Neural cell (in vitro differentiated cells): ENCODE data around the gene WFS1. TPM values are rescaled to one million over a fixed set of nuclear protein-coding genes. Genes with fewer than 3 reads are reported as not detected.

Experiments used
- H2AFZ ChIP-seq: fragments of 200-600, 300-800 bp; sonication (generic), shearing (Covaris generic); 2 replicates; pipeline ENCODE4 v1.6.0; 2014; ENCODE audit warnings: low read depth, mild to moderate bottlenecking, antibody characterized with exemption, low read length, moderate library complexity
- H3F3A ChIP-seq: fragments of 200-600 bp; shearing (Covaris generic); 2 replicates; pipeline ENCODE4 v1.6.1; 2016; ENCODE audit warnings: mild to moderate bottlenecking, moderate library complexity, mixed read lengths, antibody characterized with exemption, low read length; ENCODE audit not compliant: insufficient read depth, poor library complexity, severe bottlenecking
- H3K27ac ChIP-seq: fragments of 200-600, 300-800 bp; sonication (generic), shearing (Covaris generic); 2 replicates; pipeline ENCODE4 v1.5.1; 2014; ENCODE audit warnings: mild to moderate bottlenecking, low read length, moderate library complexity
- H3K27me3 ChIP-seq: fragments of 300-800, 200-600 bp; sonication (generic), shearing (Covaris generic); 2 replicates; pipeline ENCODE4 v1.6.0; 2014; ENCODE audit warnings: mild to moderate bottlenecking, low read depth, low read length, moderate library complexity; ENCODE audit not compliant: insufficient read depth
- H3K36me3 ChIP-seq: fragments of 300-800, 200-600 bp; sonication (generic), shearing (Covaris generic); 2 replicates; pipeline ENCODE4 v1.5.1; 2014; ENCODE audit warnings: mild to moderate bottlenecking, antibody characterized with exemption, low read length, moderate library complexity; ENCODE audit not compliant: insufficient read depth
- H3K4me2 ChIP-seq: fragments of 300-800, 200-600 bp; sonication (generic), shearing (Covaris generic); 2 replicates; pipeline ENCODE4 v1.6.0; 2014; ENCODE audit warnings: mild to moderate bottlenecking, low read length
- H3K4me3 ChIP-seq: fragments of 300-800, 200-600 bp; sonication (generic), shearing (Covaris generic); 2 replicates; pipeline ENCODE4 v1.5.1; 2014; ENCODE audit warnings: mild to moderate bottlenecking, low read length, moderate library complexity
- H3K79me2 ChIP-seq: fragments of 200-600 bp; shearing (Covaris generic); replicated peaks from 2 replicates; pipeline ENCODE4 v1.6.0; 2014; ENCODE audit warnings: mild to moderate bottlenecking, low read length, moderate library complexity; ENCODE audit not compliant: insufficient read depth
- H3K9ac ChIP-seq: fragments of 300-800, 200-600 bp; sonication (generic), shearing (Covaris generic); 2 replicates; pipeline ENCODE4 v1.6.1; 2016; ENCODE audit warnings: mild to moderate bottlenecking, low read length, mixed read lengths
- H3K9me2 ChIP-seq: fragments of 200-600 bp; shearing (Covaris generic); 2 replicates; pipeline ENCODE4 v1.6.1; 2016; ENCODE audit warnings: mild to moderate bottlenecking, low read length, mixed read lengths; ENCODE audit not compliant: insufficient read depth
- H3K9me3 ChIP-seq: fragments of 200-600, 300-800 bp; sonication (generic), shearing (Covaris generic); 2 replicates; pipeline ENCODE4 v1.6.1; 2016; ENCODE audit warnings: mild to moderate bottlenecking, mixed run types, low read length, moderate library complexity, mixed read lengths
- H4K20me1 ChIP-seq: fragments of 200-600 bp; shearing (Covaris generic); 2 replicates; pipeline ENCODE4 v1.6.1; 2016; ENCODE audit warnings: mild to moderate bottlenecking, mixed run types; ENCODE audit not compliant: insufficient read depth
- CTCF ChIP-seq: fragments of 450-650 bp; IDR thresholded peaks from 2 replicates; pipeline ENCODE4 v1.5.1; 2014; ENCODE audit warnings: antibody characterized with exemption, mild to moderate bottlenecking, moderate library complexity; ENCODE audit not compliant: poor library complexity, severe bottlenecking
- EP300 ChIP-seq: fragments of 450-650 bp; conservative IDR thresholded peaks from 2 replicates; pipeline ENCODE4 v1.6.1; 2014; ENCODE audit warnings: antibody characterized with exemption, mild to moderate bottlenecking, moderate library complexity; ENCODE audit not compliant: poor library complexity, severe bottlenecking
- EZH2 ChIP-seq: fragments of 200-600, 300-800 bp; shearing (Covaris generic), sonication (generic); IDR thresholded peaks from 2 replicates; pipeline ENCODE4 v1.6.1; 2014; ENCODE audit warnings: antibody characterized with exemption, low read length, borderline replicate concordance, mild to moderate bottlenecking; ENCODE audit not compliant: insufficient read depth, poor library complexity, severe bottlenecking
- MXI1 ChIP-seq: fragments of 450-650 bp; conservative IDR thresholded peaks from 2 replicates; pipeline ENCODE4 v1.6.1; 2014; ENCODE audit warnings: antibody characterized with exemption, mild to moderate bottlenecking; ENCODE audit not compliant: poor library complexity, severe bottlenecking
- POLR2AphosphoS5 ChIP-seq: IDR thresholded peaks from 2 replicates; pipeline ENCODE4 v1.6.1; 2012
- RAD21 ChIP-seq: fragments of 450-650 bp; conservative IDR thresholded peaks from 2 replicates; pipeline ENCODE4 v1.6.1; 2014; ENCODE audit warnings: antibody characterized with exemption, mild to moderate bottlenecking, moderate library complexity
- REST ChIP-seq: IDR thresholded peaks from 2 replicates; pipeline ENCODE4 v1.6.1; 2012; ENCODE audit warnings: borderline replicate concordance
- SMC3 ChIP-seq: fragments of 450-650 bp; conservative IDR thresholded peaks from 2 replicates; pipeline ENCODE4 v1.6.1; 2014; ENCODE audit warnings: antibody characterized with exemption, mild to moderate bottlenecking, moderate library complexity; ENCODE audit not compliant: poor library complexity
- TAF1 ChIP-seq: IDR thresholded peaks from 2 replicates; pipeline ENCODE4 v1.6.1; 2012; ENCODE audit warnings: low read depth
- polyA plus RNA-seq: library from polyadenylated mRNA; depleted of rRNA; stranded (reverse); fragments of >200 nt; gene quantifications from 2 replicates; pipeline ENCODE4 v1.2.3, GENCODE V29; 2014

The WFS1 gene
- polyA plus RNA-seq, 1 donor from 2014 or later: 4.5 TPM

DNA sequence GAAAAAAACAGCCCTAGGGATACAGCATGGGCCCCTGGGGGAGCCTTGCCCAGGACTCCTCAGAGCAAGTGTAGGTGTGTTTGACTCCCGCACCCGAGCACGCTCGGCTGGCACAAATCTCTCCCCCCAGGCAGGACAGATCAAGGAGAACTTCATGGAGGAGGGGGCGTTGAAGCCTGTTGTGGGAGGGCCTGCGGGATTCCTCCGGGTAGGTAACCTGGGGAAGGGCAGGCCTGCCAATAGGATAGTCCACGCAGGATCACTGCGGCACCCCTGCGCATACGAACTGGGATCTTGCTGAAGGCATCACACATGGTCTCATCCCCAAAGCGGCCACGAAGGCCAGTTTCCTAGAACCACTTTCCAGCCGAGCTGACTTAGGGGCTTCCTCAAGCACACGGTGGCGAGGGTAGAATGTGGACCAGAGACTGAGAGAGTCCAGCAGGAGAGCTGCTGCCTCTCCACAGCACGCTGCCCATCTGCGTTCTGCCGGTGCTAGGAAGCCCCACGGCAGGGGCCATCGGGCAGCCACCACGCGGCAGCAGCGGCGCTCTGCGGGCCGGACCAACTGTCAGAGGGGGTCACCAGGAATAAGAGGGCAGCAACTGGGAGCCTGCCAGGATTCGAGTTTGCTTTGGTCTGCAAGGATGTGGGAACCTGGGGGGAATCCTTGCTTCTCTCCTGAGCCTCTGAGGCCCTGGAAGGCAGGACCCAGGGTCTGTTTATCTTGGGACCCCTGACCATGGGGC is 56.8 kb downstream of the WFS1 start:
- no peak overlapping the region for H3K4me2 ChIP-seq
- no peak for TF ChIP-seq TAF1
- no peak for TF ChIP-seq REST
- no peak for TF ChIP-seq EP300
- no peak for TF ChIP-seq SMC3
- no peak for TF ChIP-seq EZH2
- H3F3A ChIP-seq: no peaks in the 10 kb centered on the region
- H3K4me3 ChIP-seq: no peak overlapping the region
- H4K20me1 ChIP-seq: no peaks in the 10 kb centered on the region
- no peaks in the 10 kb centered on the region for H3K79me2 ChIP-seq
- H3K9ac ChIP-seq: no peak overlapping the region
- no peaks in the 10 kb centered on the region for H3K27me3 ChIP-seq
- peaks cover 15% of the 10 kb centered on the region for H3K36me3 ChIP-seq
- H3K9me2 ChIP-seq: no peaks in the 10 kb centered on the region
- peaks cover 1% of the 10 kb centered on the region for H3K9me3 ChIP-seq
- no peak overlapping the region for H2AFZ ChIP-seq
- no peak overlapping the region for H3K27ac ChIP-seq

GRCh38 chr4:6327220-6327917 is 57.7 kb downstream of the WFS1 start:
- Histone ChIP-seq H3K9me3 (peaks cover 4% of the 10 kb centered on the region), H2AFZ (no peak overlapping the region), H3F3A (no peaks in the 10 kb centered on the region), H3K36me3 (peaks cover 10% of the 10 kb centered on the region), H3K79me2 (no peaks in the 10 kb centered on the region), H3K9ac (no peak overlapping the region), H4K20me1 (no peaks in the 10 kb centered on the region), H3K27ac (no peak overlapping the region), H3K4me3 (no peak overlapping the region), H3K9me2 (no peaks in the 10 kb centered on the region), H3K27me3 (no peaks in the 10 kb centered on the region), H3K4me2 (no peak overlapping the region)
- TF ChIP-seq EP300 (no peak), EZH2 (no peak), REST (no peak), MXI1 (no peak), TAF1 (no peak), CTCF (peak; percentile 94), RAD21 (peak; percentile 92), POLR2AphosphoS5 (no peak), SMC3 (peak; percentile 95)
